SH-SY5Y (cell line): ENCODE measurements around the gene LENEP.

ENCODE experiments used
- GATA2 ChIP-seq: IDR thresholded peaks from 2 replicates; pipeline ENCODE4 v1.6.1; 2011; ENCODE audit warnings: mild to moderate bottlenecking, low read depth, low read length
- GATA3 ChIP-seq: IDR thresholded peaks from 2 replicates; pipeline ENCODE4 v1.6.1; 2011; ENCODE audit warnings: low read depth, mild to moderate bottlenecking, low read length, moderate library complexity

- no peak for TF ChIP-seq GATA2
- TF ChIP-seq GATA3 = no peak
Measured at GRCh38 chr1:154960446-154961136, 32.8 kb upstream of the LENEP start.
